ENCODE results near the gene SMAD9.

Gene SMAD9

GRCh38 chr13:36862002-36862685 lies 57.9 kb downstream of the SMAD9 start:
- DNase-seq = no peak

GRCh38 chr13:36859259-36859658 lies 60.8 kb downstream of the SMAD9 start:
- DNase-seq = no peak

GRCh38 chr13:36858290-36858689 lies 61.7 kb downstream of the SMAD9 start:
- DNase-seq = no peak

GRCh38 chr13:36857253-36857652 lies 62.8 kb downstream of the SMAD9 start:
- DNase-seq = no peak

- no peak for DNase-seq
Measured at GRCh38 chr13:36850790-36851438, 69.1 kb downstream of the SMAD9 start.

GRCh38 chr13:36848199-36848982 lies 71.6 kb downstream of the SMAD9 start:
- no peak for DNase-seq

- DNase-seq = no peak
Measured at GRCh38 chr13:36847606-36848005, 72.4 kb downstream of the SMAD9 start.

GRCh38 chr13:36841391-36841790 lies 78.6 kb downstream of the SMAD9 start:
- DNase-seq = no peak

- DNase-seq = no peak
Measured at GRCh38 chr13:36840718-36841250, 79.3 kb downstream of the SMAD9 start.

GRCh38 chr13:36839981-36840380 lies 80.1 kb downstream of the SMAD9 start:
- no peak for DNase-seq

- no peak for DNase-seq
Measured at GRCh38 chr13:36839281-36839680, 80.8 kb downstream of the SMAD9 start.

GRCh38 chr13:36837354-36838092 lies 82.5 kb downstream of the SMAD9 start:
- no peak for DNase-seq

- no peak for DNase-seq
Measured at GRCh38 chr13:36834299-36834698, 85.7 kb downstream of the SMAD9 start.

GRCh38 chr13:36831291-36831690 lies 88.7 kb downstream of the SMAD9 start:
- DNase-seq = no peak

GRCh38 chr13:36829753-36830152 lies 90.3 kb downstream of the SMAD9 start:
- no peak for DNase-seq

- DNase-seq = no peak
Measured at GRCh38 chr13:36822785-36823184, 97.3 kb downstream of the SMAD9 start.

- no peak for DNase-seq
Measured at GRCh38 chr13:36820222-36820621, 99.8 kb downstream of the SMAD9 start.

GRCh38 chr13:36819739-36820090 lies 100.3 kb downstream of the SMAD9 start:
- no peak for DNase-seq

GRCh38 chr13:36818804-36819738 lies 101.0 kb downstream of the SMAD9 start, which contains the start of gene RFXAP:
Gene RFXAP, plus strand, starts transcription at chr13:36819222. Its CDS starts 136 bp downstream, at chr13:36819358.
- peak; percentile 94 for DNase-seq

- no peak for DNase-seq
Measured at GRCh38 chr13:36817996-36818803, 101.8 kb downstream of the SMAD9 start.

- no peak for DNase-seq
Measured at GRCh38 chr13:36815062-36815461, 105.0 kb downstream of the SMAD9 start.
